Loucy (cell line): ENCODE data around the gene PI16.

ENCODE experiments used
- EZH2phosphoT487 ChIP-seq: fragments of 200-600 bp; IDR thresholded peaks from 2 replicates; pipeline ENCODE4 v1.6.1; 2018; ENCODE audit warnings: antibody characterized with exemption, mild to moderate bottlenecking, moderate library complexity, borderline replicate concordance
- TF ChIP-seq, protein P1 (sequence below): fragments of 200-600 bp; sonication (generic); conservative IDR thresholded peaks from 2 replicates; pipeline ENCODE4 v1.5.1; 2014; ENCODE audit warnings: mild to moderate bottlenecking, antibody characterized with exemption, low read length

DNA sequence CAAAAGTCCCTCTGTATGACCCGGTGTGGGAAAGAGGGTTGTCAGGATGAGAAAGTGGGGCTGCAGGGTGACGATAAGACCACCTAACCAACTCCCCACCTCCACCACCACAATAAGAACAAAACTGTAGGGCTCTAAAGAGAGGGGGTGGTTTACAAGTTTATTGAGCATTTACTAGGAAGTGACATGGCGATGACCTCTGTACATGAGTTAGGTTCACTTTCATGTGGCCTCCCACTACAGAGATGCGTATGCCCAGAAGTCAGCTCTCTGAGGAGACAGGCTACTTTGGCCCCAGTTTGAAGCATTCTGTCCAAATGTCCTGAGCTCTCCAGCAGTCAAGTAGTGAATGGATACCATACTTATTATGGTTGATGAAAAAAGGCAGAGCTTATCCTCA is 28.7 kb upstream of the PI16 start:
- TF ChIP-seq, protein P1, sequence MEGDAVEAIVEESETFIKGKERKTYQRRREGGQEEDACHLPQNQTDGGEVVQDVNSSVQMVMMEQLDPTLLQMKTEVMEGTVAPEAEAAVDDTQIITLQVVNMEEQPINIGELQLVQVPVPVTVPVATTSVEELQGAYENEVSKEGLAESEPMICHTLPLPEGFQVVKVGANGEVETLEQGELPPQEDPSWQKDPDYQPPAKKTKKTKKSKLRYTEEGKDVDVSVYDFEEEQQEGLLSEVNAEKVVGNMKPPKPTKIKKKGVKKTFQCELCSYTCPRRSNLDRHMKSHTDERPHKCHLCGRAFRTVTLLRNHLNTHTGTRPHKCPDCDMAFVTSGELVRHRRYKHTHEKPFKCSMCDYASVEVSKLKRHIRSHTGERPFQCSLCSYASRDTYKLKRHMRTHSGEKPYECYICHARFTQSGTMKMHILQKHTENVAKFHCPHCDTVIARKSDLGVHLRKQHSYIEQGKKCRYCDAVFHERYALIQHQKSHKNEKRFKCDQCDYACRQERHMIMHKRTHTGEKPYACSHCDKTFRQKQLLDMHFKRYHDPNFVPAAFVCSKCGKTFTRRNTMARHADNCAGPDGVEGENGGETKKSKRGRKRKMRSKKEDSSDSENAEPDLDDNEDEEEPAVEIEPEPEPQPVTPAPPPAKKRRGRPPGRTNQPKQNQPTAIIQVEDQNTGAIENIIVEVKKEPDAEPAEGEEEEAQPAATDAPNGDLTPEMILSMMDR = no peak
- no peak for TF ChIP-seq EZH2phosphoT487
